ENCODE data around the gene ROR2.
A peak's percentile ranks its signal among the peaks of the same experiment; 100 is the strongest.
"Not testable (repeated sequence)": the region's sequence is repeated elsewhere in the genome, so short reads cannot be mapped to it uniquely, and the experiment has no call there.

ROR2 gene

DNA sequence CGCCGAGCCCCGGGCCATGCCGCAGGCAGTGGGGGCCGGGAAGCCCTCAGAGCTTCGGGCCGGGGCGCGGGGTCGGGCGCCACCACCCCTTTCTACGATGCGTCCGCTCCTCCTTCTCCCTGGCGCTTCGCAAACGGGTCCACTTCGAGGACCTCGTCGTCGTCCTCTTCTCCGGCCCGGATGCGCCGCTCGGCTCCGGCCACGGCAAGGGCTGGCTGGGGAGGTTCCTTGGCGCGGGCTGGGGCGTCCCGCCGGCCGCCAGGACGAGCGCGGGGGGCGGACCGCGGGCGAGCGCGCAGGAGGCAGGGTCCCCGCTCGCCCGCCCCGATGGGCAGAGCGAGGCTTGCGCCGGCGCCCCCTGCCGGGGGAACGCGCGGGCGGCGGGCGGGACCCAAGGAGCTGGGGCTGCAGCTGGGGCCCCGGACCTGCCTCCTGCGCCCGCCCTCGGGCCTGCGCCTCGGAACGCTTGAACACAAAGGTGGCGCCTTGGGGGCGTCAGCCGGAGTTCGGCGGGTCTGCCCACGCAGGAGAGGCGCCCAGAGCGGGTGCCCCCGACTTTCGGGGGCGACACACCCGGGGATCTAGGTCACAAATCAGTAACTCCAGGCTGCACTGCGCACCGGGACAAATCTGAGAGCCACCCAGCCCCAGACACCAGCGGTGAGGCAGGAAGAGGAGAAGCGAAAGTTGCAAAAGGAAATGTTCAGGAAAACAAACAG lies at the start of gene ROR2:
TSS of gene ROR2 (minus strand) at position 283 of the 719 bp plus-strand sequence.
- DNase-seq: peak; percentile 43 to 73

DNA sequence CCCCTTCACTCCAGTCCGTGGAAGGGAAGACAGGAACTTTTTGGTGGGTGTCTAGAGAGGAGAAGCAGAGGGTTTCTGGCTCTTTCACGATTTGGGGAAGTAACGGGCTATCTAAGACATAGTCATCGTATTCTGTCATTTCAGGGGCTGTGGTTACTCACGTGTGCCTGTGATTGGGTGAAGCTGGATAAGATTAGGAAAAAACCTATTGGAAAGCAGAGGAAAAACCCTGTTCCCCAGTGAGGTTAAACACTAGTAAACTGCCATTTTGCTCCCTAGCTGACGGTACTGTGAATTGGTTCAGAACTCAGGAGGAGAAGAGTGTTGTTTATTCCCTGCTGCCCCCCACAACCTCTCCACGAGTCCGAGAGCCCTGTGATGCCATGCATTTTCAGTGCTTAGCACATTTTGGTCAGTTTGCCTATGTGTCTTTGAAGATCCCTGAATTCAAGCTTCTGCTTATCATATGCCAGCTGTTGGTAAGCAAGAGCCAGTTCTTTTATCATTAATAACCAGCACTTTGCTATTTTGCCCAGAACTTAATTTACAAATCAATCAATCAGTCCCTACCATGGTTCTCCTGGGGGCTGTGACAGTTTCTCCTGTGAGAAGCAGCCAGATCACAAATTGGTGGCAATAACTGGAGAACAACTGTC lies 45.1 kb upstream of the ROR2 start:
- DNase-seq: no peak

DNA sequence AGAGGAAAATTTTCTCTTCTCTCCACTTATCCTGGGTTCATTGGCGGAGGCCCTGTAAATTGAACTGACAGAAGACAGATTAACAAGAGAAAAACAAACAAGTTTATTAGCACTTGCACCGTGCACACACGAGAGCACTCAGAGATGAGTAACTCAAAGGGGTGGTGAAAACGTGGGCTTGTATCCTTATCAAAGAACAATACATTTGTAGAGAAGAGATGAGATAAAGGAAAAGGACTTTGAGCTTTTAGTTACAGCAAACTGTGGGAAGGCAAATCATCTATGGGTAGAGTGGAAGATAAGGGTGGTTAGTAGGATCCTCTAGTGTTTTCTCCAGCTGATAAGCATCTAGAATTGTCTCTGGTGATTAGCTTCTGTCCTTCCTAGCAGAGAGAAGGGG lies 44.4 kb upstream of the ROR2 start:
- no peak for DNase-seq

DNA sequence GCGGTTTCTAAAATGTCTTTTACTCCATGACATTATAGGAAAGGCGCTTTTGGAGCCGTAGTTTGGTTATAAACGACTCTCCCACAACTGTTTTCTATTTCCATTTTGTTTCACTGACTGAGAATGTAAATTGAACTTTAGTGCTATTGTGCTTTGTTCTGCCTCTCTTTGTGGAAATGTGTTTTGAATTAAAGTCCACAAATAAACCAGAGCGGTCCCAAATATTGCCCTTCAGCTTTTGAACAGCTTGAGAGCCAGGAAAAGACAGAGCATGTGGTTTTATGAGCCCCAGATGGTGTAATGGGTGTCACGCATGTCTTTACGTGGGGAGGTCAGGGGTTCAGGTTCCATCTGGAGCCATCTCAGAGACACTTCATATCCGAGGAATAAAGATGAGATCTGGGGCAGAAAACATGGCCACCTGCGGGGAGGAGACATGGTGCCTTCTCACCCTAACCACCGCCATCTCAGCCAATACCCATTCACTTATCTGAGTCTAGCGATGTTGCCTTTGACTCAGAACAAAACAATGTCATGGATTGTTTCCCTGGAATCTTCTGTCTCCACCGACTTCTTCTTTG lies 42.5 kb upstream of the ROR2 start:
- DNase-seq: no peak

DNA sequence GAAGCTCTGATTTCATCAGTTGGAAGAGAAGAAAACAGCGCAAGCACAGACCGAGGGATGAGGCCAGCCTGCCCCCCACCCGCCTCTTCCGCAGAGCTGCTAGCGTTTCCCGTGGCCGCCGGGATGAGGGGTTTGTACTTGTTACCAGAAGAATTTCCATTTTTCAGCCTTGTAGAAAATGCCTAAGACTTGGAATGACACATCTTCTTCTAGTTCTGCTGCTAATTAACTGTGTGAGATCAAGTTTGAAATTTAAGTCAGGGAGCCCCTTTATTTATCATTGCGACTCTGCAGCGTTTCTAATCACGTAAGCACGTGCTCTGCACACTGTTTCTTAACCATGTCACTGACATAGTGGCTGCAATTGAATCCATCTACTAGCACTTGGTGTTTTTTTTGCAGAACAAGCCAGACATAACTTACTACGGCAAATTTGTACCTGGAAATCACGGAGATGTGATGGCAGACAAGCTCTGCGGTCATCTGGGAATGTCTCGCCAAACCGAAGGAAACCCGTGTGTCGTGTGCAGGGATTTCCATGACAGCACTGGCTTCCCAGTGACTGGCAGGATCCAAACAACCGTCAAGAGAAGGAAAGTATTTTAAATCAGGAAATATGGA lies 41.8 kb upstream of the ROR2 start:
- no peak for DNase-seq

DNA sequence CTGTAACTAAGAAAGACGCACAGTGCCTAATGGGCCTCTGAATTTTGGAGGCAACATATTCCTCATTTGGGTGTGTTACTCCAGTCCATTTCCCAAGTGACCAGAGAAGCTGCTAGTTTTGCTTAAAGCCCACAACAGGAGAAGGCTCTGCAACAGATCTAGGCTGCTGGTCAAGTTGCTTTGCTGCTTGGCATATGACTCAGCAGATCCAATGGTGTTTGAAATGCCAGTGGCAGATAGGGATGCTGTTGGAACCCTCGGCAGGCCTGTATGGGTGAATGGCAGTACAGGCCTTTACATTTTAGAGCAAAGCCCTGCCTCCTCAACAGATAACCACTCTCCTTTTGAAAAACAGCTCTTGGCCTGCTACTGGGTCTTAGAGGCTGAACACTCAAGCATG lies 36.2 kb upstream of the ROR2 start:
- no peak for DNase-seq

DNA sequence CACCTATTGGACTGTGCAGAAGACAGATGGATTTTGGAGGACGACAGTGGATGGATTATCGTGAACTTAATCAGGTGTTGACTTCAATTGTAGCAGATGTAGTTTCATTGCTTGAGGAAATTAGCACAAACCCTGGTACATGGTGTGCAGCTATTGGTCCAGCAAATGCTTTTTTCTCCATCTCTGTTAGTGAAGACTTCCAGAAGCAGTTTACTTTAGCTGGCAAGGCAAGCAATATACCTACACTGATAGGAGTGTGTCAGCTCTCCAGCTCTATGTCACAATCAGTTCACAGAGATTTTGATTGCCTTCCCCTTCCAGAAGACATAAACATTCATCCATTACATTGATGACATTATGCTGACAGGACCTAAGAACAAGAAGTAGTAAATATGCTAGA lies 35.7 kb upstream of the ROR2 start:
- DNase-seq: no peak

DNA sequence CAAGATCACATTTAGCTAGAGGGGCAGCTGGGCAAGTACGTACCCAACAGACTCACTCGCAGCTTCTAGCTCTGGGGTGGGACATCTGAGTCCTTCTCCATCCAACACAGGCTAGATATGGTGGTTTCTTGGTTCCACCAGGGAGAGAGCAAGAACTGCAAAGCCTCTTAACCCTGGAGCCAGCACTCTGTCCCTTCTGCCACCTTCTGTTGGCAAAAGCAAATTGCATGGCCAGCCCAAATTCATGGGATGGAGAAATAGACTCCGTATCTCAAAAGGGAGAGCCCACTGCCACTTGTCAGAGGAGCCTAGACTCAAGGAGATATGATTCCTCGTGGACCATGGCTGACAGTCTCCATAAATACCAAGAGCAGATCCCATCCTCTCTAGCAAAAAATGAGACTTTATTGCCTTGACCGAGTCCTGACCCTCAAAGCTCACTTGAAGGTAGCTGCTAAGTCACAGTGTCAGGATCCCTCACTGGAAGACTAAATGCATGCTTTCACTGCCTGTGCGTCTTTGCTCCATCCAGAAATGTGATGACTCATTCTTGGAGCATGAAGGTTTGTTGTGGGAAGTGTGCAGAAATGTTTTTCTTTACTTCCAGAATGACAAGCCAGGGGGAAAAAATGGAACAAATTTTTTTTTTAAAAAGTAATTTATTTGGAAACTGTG lies 28.8 kb upstream of the ROR2 start:
- DNase-seq: no peak

DNA sequence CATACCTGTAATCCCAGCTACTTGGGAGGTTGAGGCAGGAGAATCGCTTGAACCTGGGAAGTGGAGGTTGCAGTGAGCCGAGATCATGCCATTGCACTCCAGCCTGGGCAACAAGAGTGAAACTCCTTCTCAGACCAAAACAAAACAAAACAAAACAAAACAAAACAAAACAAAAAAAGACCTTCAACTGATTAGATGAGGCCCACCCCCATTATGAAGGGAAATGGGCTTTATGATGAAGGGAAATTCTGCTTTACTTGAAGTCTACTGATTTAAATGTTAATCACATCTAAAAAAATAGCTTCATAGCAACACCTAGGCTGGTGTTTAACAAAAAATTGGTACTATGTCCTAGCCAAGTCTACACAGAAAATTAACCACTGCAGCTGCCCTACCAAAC lies 25.2 kb upstream of the ROR2 start:
- not testable (repeated sequence) for DNase-seq

DNA sequence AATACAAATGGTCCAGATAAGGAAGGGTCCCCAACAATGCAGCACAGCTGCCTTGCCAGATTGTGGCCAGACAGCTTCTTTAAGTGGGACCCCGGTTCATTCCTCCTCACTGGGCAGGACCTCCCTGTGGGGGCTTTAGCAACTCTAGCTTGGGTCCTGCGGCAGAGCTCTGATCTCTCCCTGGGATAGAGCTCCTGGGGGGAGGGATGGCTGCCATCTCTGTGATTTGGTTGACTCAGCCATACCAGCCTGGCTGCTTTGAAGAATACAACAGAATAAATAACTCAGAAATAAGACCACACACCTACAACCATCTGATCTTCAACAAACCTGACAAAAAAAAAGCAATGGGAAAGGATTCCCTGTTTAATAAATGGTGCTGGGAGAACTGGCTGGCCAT lies 22.7 kb upstream of the ROR2 start:
- no peak for DNase-seq

DNA sequence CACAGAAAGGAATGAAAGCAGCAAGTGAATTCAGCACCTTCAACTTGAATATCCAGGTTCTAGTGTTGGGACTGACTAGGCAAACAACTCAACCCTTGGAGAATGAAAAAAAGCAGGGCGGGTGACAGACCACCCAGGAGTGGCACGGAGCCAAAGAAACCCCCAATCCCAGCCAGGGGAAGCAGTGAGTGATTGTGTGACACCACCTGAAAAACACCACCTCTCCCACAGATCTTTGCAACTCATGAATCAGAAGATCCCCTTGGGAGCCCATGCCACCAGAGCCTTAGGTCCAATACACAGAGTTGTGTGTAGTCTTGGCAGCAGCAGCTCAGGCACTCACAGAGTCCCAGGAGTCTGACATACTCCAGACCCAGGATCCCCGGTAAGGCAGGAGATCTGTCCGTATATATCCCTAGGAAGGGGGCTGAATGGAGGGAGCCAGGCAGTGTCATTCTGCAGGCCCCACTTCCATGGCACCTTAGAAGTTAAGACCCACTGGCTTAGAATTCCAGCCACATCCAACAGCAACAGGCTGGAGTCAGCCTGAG lies 22.1 kb upstream of the ROR2 start:
- no peak for DNase-seq

DNA sequence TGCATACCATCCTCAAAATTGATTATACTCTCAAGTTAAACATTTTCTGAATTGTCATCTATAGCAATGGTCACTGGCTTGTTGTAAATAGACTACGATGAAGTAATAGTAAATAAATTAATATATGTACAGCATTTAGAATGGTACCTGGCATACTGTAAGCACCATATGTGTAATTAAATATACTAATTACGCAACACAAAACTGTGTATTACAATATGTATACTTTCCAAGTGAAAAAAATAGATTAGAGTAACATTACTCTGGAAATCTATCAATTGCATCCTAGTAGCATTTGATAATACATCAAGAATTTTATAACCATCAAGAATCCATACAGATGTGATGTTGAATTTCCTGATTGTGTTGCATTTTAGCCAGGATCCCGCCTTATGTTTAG lies 17.2 kb upstream of the ROR2 start:
- DNase-seq: no peak

DNA sequence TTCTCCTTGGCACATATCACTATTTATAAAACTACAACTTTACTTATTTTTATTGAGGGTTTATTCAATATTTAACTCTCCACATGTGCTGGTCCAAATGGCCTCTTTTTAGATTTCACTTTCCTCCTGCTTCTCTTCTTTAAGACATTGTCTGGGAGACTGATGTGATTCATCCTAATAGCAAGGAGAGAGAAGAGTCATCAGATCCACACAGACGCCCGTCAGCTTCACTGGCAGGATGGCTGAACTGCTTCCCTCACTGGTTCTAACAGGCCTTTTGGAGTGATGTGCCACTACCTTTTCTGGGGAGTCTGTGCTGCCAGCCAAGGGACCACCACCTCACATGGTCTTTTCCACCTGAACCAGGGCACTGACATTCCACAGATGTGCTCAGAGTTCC lies 16.5 kb upstream of the ROR2 start:
- no peak for DNase-seq

DNA sequence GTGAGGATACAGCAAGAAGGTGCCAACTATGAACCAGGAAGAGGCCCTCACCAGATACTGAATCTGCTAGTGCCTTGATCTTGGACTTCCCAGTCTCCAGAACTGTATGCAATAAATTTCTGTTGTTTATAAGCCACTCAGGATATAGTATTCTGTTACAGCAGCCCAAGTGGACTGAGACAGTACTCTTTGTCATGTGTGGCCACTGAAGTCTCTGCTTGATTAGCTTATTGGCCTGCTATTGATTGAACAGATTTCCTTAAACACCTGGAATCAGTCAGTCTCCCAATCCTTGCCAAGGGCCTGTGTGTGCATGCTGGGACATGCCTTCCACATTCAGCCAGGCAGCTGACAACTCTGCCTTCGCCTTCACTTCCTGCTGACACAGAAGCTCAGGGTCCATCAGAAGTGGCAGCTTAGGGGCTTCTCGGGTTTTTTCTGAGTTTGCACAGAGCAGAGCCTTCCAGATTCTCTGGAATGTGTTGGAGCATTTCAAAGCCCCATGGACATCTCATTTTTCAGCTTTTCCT lies 13.7 kb upstream of the ROR2 start:
- no peak for DNase-seq

DNA sequence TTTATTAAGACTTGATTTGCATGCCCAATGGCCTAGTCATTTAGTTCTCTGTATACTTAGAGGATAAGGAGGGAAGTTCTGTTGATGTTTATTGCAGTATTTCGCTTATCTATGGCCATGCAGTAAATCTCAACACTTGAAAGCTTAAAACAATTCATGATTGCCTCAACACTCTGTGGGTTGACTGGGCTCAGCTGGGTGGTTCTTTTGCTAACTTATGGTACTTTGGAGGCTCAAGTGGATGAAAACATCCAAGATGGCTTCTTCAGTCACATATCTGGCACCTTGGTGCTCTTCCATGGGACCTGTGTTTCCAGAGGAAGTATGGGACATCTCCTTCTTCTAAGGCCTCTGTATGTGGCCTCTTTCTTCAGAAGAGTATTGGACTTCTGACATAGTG lies 10.3 kb upstream of the ROR2 start:
- DNase-seq: no peak

DNA sequence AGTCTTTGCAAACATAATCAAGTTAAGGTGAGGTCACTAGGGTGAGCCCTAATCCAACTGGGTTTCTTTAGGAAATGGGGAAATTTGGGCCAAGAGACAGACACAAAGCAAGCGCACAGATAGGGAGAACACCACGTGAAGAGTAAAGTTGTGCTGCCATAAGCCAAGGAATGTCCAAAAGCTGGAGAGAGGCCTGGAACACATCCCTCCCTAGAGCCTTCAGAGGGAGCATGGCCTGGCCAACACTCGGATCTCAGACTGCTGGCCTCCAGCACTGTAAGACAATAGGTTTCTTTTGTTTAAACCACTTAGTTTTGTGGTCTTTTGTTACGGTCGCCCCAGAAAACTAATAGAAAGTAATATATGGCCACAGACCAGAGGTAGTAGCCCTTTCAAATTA lies 8.1 kb upstream of the ROR2 start:
- no peak for DNase-seq

DNA sequence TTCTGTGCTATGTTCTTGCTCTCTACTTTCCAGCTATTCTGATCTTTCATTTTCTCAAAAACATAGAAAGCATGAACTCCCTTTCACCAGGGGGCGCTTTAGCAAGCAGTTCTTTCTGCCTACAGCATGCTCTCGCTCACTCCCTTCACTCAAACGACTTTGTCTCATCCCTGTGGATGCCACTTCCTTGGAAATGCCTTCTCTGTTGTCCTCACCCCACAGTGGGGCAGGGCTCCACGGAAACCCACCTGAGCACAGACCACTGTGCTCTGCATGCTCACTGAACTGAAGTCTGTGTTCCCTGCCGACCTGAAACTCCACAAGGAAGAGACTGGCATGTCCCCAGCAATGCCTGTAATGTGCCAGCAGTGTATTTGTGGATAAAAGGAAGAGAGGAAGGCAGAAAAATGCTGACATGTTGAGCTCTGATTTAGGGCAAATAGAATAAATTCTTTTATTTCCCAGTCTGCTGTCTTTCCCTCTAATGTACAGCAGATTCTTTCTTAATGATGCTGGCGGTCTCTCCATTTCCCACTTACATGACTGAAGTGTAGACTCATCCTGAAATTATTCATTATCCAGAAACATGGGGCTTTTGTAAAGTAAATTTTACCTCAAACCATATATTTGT lies 4.9 kb upstream of the ROR2 start:
- DNase-seq: peak in 1 of 2 donors; percentile 37

DNA sequence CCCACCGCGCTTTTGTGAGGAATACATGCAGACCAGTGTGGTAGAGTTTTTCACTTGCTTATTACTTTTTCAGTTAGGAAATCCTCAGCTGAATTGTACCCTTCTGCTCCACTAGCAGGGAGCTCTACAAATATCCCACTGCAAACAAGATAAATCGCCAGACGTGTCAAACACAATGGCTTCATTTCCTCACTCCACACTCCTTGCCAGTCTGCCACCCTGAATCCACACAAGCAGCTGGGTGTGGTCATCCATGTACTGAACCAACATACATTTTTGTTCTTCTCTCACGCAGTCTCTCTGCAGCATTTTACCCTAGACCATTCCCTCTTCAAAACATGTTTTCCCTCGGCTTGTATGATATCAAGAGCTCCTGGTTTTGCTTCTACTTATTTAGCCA lies 3.7 kb upstream of the ROR2 start:
- DNase-seq: no peak

DNA sequence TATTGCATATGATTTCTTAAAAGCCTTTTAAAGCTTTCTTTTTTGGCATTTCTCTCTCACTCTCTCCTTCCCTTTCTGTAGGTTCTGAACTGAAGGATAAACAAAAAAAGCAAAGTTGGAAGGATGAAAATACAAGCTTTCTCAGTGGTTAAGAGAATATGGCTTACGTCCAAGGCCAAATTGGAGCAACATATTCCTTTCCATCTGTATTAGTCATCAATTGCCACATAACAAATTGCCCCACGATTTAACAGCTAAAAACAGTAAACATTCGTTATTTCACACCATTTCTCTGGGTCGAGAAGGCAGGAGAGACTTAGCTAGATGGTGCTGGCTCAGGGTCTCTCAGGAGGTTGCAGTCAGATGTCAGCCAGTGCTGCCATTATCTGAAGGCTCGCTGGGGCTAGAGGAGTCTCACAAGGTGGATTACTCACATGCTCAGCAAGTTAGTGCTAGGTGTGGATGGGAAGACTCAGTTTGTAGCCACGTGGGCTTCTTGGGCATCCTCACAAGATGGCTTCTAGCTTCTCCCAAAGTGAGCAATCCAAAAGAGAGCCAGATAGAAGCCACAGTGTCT lies 2.0 kb upstream of the ROR2 start:
- no peak for DNase-seq

DNA sequence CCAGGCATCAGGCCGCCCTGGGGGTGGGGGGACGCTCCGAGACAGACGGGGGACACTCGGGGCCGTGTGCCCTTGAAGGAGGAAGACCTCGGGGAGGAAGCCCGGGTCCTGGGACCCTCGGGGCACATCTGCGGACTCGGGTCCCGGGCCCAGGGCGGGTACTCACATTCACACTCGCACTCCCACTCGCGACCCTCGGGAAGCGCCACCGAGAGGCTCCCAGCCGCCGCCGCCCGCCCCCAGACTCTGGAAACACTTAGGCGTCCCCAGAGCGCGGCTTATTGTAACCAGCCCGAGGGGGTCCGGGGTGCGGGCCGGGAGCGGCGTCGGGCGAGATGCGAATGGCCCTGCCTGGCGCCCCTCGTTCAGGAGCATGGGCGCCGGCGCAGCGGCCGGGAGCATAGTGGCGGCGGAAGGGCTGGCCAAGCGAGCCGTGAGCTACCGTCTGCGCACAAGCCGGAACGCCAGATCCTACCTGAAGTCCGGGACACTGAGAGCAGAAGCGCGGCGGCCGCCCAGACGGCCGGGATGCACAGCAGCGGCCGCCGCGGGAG lies 559 bp downstream of the ROR2 start:
- peak in 1 of 2 donors; percentile 1 for DNase-seq

DNA sequence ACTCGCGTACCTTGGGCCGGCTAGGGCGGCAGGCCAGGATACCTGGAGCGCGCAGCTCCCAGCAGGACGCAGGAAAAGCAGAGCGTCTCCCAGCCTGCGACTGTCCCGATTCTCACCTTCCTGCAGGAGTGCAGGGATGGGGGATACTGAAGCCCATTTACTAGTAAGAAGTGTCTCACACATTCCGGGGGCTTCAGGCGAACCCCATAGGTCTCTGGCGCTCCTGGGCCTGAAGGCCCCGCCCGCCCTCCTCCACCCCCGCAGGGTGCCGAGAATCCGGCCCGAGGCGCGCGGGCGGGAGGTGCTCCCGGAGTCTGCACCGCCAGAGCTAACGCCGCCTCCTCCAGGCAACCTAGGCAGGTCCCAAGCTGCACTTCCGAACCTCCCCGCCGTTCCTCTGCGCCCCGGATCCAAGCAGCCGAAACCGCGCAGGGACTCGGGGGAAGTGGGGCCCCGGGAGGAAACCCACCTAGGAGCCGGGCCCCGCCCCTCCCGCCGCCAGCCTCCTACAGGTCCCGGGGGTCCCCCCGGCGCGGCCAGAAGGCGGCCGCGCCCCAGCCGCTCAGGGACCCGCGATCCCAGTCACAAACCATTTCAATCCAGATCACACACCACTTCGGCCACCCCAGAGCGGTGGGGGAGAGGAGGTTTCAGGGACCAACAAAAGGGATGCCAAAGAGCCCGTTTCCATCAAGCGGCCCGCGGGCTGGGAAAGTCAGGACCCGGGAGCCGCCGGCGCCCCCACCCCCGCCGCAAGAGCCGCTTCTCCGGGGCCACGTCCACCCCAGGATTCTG lies 1.2 kb downstream of the ROR2 start:
- peak in 1 of 2 donors; percentile 51 for DNase-seq

Measured in stimulated activated CD4-positive, alpha-beta T cell treated with anti-CD3 and anti-CD28 coated beads, Interleukin-2, amount 100 ng/mL, for 24 hours (primary cell).